GM18858 (cell line): ENCODE data around the gene HAUS1.
"Not testable (repeated sequence)": the region's sequence is repeated elsewhere in the genome, so short reads cannot be mapped to it uniquely, and the experiment has no call there.

Experiments used
- ATAC-seq: cut with Tn5 transposase; IDR thresholded peaks from one replicate; pipeline ENCODE4 v1.9.1; 2021; ENCODE audit not compliant: unreplicated experiment

HAUS1 gene

DNA sequence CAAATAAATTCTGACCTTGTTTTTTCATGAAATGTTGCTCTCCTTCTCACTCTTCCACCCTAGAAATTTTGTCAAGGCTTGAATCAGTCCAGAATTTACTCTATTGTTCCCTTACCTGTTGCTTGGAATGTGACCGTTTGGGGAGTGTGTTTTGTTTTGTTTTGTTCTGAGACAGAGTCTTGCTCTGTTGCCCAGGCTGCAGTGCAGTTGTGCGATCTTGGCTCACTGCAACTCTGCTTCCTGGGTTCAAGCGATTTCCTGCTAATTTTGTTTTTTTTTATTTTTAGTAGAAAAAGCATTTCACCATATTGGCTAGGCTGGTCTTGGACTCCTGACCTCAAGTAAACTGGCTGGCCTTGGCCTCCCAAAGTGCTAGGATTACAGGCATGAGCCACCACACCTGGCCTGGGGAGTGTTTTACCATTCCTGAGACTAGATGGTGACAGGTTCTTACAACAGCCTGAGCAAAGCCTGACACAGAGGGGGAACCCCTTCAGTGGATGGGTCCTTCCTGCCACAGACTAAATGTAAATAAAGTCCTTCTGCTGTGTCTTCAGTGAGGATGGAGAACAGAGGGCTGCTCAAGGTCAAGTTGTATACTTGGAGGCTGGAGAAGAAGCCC lies 52.0 kb downstream of the HAUS1 start:
- ATAC-seq = no peak

DNA sequence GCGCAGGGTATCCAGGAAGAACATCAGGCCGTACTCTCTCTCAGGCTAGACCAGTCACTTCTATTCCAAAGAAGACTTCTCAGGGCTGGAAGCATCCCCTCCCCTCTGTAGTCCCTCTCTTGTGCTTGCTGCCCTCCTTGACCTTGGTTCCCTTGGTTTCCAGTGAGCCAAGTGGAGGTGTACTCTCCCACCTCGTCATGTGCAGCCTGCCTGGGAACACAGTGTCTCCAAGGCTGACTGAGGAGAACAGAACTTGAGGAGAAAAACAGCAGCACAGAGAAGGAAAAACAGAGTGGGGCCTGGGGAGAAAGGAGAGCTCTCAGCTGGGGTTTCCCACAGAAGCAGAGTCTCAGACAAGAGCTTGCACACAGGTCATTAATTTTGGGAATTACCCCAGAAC lies 52.7 kb downstream of the HAUS1 start:
- no peak for ATAC-seq

DNA sequence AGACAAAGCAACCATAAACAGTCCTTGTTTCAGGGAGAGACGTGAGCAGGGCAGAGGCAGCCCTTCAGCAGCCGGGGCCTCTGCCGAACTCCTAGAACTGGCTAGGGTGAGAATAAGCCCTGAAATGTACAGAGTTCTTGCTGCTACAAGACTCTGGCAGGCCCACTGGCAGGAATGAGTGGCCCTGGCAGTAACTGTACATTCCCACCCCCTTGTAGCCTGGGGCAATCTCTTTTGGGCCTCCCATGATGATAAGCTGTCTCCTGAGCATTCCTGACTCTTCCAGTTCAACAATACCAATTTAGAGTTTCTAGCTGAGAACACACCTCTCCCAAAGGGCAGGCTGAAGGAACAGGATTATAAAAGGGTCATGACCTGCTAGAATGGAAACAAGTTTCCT lies 54.3 kb downstream of the HAUS1 start:
- ATAC-seq = no peak

DNA sequence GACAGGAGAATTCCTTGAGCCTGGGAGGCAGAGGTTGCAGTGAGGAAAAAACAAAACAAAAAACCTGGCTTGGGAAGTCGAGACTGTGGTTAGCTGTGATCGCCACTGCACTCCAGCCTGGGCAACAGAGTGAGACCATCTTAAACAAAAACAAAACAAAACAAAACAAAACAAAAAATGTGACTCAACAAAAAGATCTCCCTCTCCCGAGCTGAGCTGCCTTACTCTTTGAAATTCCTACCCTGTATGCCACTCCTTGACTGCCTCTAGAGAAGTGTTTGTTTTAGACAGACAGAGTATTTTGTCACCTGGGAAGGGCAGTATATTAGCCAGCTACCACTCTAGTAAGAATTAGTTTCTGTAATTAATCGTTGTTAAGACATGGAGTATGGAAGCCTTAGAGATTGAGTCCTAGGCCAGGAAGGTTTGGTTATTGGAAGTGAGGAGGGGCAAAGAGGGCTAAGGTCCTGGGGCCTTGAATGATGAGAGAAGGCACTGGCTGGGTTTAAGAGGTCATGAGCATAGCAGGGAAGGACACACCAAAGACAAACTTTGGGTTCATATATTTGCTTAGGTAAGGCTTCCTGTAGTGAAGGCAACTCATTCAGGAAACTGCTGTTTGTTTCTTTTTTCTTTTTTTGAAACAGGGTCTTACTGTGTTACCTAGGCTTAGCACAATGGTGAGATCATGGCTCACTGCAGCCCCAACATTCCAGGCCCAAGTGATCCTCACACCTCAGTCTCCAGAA lies 56.0 kb downstream of the HAUS1 start:
- no peak for ATAC-seq

DNA sequence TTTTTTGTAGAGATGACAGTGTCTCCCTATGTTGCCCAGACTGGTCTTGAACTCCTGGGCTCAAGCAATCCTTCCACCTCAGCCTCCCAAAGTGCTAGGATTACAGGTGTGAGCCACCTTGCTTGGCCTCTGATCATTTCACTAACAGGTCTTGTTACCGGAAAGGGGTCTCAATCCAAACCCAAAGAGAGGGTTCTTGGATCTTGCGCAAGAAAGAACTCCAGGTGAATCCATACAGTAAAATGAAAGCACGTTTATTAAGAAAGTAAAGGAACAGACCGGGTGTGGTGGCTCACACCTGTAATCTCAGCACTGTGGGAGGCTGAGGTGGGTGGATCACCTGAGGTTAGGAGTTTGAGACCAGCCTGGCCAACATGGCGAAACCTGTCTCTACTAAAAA lies 56.7 kb downstream of the HAUS1 start:
- not testable (repeated sequence) for ATAC-seq

DNA sequence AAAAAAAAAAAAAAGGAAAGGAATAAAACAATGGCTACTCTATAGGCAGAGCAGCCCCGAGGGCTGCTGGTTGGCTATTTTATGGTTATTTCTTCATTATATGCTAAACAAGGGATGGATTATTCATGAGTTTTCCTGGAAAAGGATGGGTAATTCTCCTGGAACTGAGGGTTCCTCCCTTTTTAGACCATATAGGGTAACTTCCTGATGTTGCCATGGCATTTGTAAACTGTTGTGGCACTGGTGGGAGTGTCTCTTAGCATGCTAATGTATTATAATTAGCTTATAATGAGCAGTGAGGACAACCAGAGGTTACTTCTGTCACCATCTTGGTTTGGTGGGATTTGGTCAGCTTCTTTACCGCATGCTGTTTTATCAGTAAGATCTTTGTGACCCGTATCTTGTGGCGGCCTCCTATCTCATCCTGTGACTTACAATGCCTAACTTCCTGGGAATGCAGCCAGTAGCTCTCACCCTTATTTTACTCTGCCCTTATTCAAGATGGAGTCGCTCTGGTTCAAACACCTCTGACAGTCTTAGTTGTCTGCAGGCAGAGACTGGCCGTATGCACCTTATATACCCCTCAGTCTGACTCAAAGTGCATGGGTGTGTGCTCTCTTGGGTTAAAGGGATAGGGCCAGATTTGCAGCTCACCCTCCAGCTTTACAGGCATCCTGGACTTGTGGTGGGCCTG lies 57.7 kb downstream of the HAUS1 start:
- ATAC-seq = no peak

DNA sequence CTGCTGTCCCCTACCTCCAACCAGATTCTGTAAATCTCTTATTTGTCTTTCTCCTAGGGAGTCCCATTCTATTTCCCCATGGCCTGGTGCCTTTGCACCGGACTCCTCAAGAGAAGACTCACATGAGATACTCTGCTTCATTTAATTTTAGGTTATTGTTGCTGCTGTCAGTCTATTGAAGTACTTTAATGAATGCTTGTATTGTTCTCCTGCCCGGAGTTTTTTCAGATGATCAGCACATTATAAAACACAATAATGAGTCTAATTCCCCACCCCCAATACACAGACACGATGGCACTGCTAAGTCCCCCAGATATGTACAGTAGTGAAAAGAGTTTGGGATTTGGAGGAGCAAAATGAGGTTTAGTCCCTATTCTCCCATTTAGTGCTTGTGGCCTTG lies 58.9 kb downstream of the HAUS1 start:
- ATAC-seq = no peak

DNA sequence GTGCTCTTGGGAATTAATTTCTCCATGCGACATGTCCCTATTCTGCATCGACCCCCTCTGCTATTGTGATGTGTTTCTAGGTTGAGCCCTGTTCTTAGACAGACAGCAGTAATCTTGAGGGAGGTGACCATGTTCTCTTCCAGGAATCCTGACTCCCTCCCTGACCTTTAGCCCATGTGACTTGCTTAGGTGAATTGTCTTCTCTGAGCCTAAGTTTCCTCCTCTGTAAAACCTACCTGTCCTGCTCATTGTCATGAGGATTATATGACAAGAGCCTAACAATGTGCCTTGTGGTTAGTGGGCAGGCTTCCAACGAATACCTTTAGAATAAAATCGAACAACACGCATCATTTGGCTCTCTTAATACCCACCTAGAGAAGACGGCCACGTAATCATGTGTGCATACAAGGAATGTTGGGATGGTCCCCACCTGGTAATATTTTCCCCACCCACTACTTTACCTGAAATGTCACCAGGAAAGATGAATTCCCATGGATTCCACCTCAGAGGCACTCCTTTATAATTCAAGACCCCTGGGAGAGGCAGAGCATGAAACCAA lies 59.8 kb downstream of the HAUS1 start:
- no peak for ATAC-seq

DNA sequence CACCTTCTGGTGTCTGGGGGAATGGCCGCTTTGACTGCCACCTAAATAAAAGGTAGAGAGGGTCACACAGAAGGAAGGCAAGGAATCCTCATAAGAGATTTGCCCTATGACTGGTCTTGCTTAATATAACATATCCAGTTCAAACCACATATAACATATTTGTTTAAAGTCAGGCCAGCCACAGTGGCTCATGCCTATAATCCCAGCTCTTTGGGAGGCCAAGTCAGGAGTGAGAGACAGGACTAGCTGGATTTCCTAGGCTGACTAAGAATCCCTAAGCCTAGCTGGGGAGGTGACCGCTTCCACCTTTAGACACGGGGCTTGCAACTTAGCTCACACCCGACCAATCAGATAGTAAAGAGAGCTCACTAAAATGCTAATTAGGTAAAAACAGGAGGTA lies 60.3 kb downstream of the HAUS1 start:
- ATAC-seq = not testable (repeated sequence)

DNA sequence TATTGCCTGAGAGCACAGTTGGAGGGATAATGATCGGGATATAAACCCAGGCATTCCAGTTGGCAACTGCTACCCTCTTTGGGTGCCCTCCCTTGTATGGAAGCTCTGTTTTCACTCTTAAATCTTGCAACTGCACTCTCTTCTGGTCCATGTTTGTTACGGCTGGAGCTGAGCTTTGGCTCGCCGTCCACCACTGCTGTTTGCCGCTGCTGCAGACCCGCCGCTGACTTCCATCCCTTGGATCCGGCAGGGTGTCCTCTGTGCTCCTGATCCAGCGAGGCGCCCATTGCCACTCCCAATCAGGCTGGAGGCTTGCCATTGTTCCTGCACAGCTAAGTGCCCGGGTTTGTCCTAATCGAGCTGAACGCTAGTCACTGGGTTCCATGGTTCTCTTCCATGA lies 60.7 kb downstream of the HAUS1 start:
- no peak for ATAC-seq

DNA sequence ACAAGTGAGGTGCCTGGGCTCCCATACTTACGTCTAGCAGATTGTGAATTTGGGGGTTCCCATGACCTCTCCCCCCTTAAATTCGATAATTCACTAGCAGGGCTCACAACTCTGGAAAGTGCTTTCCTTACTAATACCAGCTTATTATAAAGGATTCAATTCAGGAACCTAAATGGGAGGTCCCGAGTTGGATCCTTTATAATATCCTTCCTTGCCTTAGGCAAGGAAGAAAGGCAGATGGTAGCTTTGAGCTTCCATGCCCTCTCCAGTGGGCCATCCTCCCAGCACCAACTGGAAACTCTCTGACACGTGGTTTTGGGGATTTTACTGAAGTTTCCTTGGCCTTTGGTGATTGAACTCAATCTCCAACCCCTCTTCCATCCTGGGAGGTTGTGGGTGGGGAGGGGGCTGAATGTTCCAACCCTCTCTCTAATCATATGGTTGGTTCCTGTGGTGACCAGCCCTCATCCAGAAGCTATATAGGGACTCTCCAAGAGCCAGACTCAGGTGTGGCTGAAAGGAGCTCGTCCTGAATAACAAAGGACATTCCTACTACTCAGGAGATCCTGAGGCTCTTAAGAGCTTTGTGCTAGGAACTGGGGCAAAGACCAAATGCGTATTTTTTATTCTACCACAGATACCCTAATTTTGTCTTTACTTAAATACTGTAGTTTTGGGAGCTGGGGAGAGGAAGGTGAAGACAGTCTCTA lies 62.2 kb downstream of the HAUS1 start:
- no peak for ATAC-seq

DNA sequence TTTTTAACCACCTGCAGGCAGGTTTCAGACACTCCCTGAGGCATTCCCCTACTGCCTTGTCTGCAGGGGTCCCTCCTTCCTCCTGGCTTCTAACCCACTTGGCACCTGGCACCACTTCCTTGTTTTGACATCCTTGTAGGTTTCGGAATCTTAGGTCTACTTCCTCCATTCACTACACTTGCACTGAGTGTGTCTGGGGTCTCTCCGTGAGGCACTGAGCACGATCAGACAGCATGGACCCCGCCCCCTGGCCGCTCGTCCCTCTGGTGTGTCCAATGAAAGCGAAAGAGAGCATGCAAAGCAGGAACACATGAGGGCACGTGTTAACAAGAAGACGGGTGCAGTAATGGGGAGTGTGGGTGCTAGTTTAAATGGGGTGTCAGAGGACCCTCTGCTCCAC lies 63.8 kb downstream of the HAUS1 start:
- ATAC-seq = peak; percentile 89

DNA sequence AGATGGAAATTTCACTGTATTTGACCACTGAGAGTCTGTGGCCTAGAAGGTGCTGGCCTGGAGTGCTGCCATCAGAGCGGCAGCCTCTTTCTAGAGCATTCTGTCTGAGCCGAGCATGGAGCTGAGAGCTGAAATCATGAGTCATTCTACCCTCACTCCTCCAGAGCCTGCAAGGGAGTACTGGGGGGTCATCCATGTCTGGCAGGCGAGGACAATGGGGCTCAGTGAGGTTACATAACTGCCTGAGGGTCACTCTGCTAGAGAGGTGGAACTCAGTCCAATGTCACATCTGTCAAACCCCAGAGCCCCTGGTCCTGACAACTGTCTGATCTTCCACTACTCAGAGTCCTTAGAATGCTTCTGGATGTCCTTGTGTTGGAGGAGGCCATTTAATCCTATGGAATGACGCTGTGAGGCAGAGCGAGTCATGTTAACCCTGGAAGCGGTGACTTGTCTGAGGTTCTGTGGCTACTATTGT lies 65.3 kb downstream of the HAUS1 start:
- ATAC-seq = no peak

DNA sequence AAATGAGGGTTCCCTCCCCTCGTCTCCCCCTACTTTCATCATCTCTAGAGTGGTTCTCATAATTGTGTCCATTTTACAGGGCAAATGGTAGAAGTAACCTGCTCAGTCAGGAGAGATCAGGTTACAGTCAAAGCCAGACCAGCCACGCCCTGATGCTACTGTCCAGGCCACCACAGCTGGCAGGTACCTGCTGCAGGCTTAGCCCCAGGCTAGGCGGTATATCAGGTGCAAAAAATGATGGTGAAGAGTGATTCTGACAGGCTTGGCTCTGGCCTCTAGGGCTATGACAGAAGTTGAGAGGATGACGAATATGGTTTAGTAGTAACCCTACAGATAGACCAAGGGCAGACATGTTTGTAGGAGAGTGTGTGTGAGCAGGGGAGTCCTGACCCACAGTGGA lies 67.1 kb downstream of the HAUS1 start:
- no peak for ATAC-seq

DNA sequence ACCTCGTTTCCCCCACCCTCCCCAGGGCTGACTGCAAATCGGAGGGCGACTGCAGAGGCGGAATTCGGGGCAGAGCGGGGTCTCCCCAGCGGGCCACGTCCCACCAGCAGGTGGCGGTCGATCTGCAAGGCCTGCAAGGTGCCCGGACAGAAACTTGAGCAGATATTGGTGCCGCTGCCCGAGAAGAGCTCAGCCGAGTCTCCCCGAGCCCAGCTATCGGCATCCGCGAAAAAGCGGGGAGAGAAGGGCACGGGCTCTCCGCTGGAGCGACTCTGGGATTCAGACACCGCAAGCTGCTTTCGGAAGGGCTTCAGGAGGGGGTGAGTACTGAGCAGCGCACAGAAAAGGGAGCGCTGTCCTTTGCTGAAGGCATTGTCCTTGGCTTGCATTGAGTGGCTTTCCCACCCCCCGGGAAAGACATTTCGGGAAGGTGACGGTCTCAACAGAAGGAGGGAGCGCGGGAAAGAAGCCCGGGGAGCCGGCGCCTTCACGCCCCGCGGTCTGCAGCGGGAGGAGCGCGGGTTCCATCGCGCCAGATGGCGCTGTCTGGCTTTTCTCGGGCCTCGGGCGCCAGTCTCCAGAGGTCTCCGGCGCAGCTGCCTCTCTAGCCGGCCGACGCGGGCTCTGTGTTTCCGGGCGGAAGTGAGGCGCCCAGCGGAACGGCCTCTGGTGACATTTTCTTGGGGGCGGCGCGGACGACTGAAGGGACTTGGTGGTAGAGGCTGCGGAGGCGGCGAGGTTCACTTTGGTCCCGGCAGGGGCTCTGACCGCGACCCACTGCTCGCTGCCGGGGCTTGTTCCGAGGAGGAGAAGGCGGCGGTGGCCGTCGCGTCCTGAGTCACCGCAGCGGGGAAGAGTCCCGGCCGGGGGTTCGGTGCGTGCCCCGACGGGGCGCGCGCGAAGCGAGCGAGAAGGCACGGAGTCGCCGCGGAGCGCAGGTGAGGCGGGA lies 69.5 kb downstream of the HAUS1 start:
- peak; percentile 68 for ATAC-seq

DNA sequence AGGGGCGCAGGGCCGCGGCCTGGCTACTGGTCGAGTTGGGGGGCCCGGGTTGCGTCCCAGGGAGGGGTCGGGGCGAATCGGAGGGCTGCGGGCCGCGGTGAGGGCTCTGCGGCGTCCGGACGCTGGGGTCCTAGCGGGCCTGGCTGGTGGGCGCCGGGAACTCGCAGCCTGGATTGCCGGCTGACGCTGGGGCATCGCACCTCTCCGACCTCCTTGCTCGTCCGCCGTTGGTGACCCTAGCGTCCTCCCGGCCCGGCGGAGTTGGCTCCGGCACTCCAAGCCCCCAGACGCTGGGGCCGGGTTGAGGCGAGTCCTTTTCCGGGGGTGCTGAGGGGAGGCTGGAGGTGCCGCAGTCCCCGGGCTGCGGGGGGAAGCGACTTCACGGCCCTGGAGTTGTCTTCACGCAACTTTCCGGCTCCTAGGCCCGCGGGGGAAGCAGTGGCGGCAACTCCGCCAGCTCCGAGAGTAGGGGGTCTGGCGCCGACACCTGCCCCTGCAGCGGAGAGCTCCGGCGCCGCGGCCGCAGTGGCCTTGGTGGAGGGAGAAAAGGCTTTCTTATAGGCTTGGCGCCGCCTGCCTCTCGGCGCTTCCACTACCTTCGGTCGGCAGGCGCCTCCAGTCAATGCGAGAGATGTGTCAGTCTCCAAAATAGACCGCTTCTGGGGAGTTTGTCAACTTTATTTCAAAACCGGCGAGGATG lies 70.3 kb downstream of the HAUS1 start:
- ATAC-seq = no peak

DNA sequence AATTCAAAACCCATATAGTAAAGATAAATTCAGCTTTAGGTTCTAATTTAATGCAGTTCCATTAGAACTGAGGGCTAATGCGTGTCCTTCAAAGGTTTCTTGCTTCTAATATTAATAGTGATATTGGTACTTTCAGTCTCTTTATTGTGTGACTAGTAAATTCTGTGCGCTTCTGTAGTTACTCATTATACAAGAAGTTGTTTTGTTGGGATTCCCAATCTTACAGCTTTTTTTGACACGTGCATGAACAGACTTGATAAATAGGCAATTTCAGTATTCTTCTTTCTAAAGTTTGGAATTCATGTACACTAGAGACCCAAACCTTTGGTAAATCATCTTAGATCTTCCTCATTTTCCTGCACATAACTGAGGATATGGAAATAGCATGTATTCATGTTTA lies 71.8 kb downstream of the HAUS1 start:
- ATAC-seq = no peak
